ENCODE measurements around the gene CA6. TPM values are rescaled to one million over a fixed set of nuclear protein-coding genes. Genes with fewer than 3 reads are reported as not detected.

CA6 gene
- total RNA-seq, 1 experiment from 2014 or later = not detected

GRCh38 chr1:9019896-9020295 is 74.2 kb downstream of the CA6 start:
- Mint-ChIP-seq H3K36me3 (ENCODE audit: insufficient read depth in 1 of 3, low read depth in 3 of 3) (no peaks in the 10 kb centered on the region; a peak in 1 of 7 replicates), H3K4me1 (peaks cover 0 to 6% of the 10 kb centered on the region in 2 experiments; a peak in 1 of 4 replicates), H3K27me3 (ENCODE audit: low read depth) (no peaks in the 10 kb centered on the region), H3K9me3 (no peaks in the 10 kb centered on the region), H3K27ac (no peak overlapping the region), H3K4me3 (no peak overlapping the region; a peak in 1 of 5 replicates)
- H2BK15ac ChIP-seq (ENCODE audit: low read depth, low read length) = no peak overlapping the region
- H2BK5ac ChIP-seq (ENCODE audit: insufficient read length, low read length) = no peak overlapping the region
- no peaks in the 10 kb centered on the region for H3K4me1 ChIP-seq (ENCODE audit: insufficient read depth, low read length)
- no peak overlapping the region for H2BK12ac ChIP-seq (ENCODE audit: insufficient read length, low read depth, low read length)
- no peak overlapping the region for H3K4me2 ChIP-seq (ENCODE audit: insufficient read depth, insufficient read length, low read length)
- no peak overlapping the region for H2AK5ac ChIP-seq (ENCODE audit: insufficient read length, low read length)
- no peak overlapping the region for H4K8ac ChIP-seq (replicated peaks; ENCODE audit: insufficient read length, low read depth, low read length)
- no peak for TF ChIP-seq CTCF (conservative IDR thresholded peaks at IDR 0.05)
- H2BK20ac ChIP-seq (ENCODE audit: low read depth, low read length, poor library complexity, severe bottlenecking) = no peak overlapping the region
- no peak for DNase-seq
- no peak overlapping the region for H3K23ac ChIP-seq (ENCODE audit: insufficient read length, low read depth, low read length)
- no peak overlapping the region for H3K18ac ChIP-seq (ENCODE audit: insufficient read length, low read depth, low read length)
- no peak overlapping the region for H3K56ac ChIP-seq (ENCODE audit: insufficient read length, low read depth, low read length)
- H4K91ac ChIP-seq (ENCODE audit: insufficient read length, low read depth, low read length) = no peak overlapping the region
- H3K14ac ChIP-seq (ENCODE audit: insufficient read depth, low read length) = no peak overlapping the region
- H3K27ac ChIP-seq (ENCODE audit: insufficient read length, low read depth, low read length) = no peak overlapping the region
- H4K5ac ChIP-seq (ENCODE audit: insufficient read length, low read depth, low read length) = no peak overlapping the region
- no peaks in the 10 kb centered on the region for H3K27me3 ChIP-seq (ENCODE audit: insufficient read depth, low read length)
- H3K79me2 ChIP-seq (ENCODE audit: insufficient read depth, low read length) = no peaks in the 10 kb centered on the region
- no peak overlapping the region for H3K4ac ChIP-seq (ENCODE audit: low read depth, low read length)
- no CpG with 5 or more reads among the region's 4 CpGs for WGBS (ENCODE audit: extremely low coverage, insufficient read length, low lambda C conversion rate)
- H3K9me3 ChIP-seq (ENCODE audit: control insufficient read depth, low read depth, low read length) = no peaks in the 10 kb centered on the region
- no peak overlapping the region for H2BK120ac ChIP-seq (ENCODE audit: low read depth, low read length, poor library complexity, severe bottlenecking)
- no peak overlapping the region for H3K9ac ChIP-seq (ENCODE audit: extremely low read depth, insufficient read length, low read length)
- H3T11ph ChIP-seq (ENCODE audit: low read length) = no peak overlapping the region
- H4K20me1 ChIP-seq (ENCODE audit: control insufficient read depth, insufficient read depth, insufficient read length) = no peaks in the 10 kb centered on the region
- H3K79me1 ChIP-seq (ENCODE audit: insufficient read depth, low read depth, low read length, poor library complexity, severe bottlenecking) = no peaks in the 10 kb centered on the region
- no peak overlapping the region for H2AFZ ChIP-seq (ENCODE audit: low read length)
- H3K23me2 ChIP-seq (ENCODE audit: insufficient read length, low read depth, low read length, poor library complexity, severe bottlenecking) = no peaks in the 10 kb centered on the region

All from H9 (cell line).